ENCODE results near the gene MYOT. TPM values are rescaled to one million over a fixed set of nuclear protein-coding genes. Genes with fewer than 3 reads are reported as not detected.

Gene MYOT
- total RNA-seq, 3 donors from 2014 or later (not counting 1 experiment from before 2014, with no cell fraction given) = not detected

GRCh38 chr5:137833463-137833862, 34.2 kb upstream of the MYOT start:
- Histone ChIP-seq H3K27me3 (ENCODE audit: control insufficient read depth, insufficient read depth, low read length) (no peaks in the 10 kb centered on the region), H3K4me3 (ENCODE audit: low read length) (no peak overlapping the region), H3K9me3 (ENCODE audit: control insufficient read depth, insufficient read depth, low read length) (no peaks in the 10 kb centered on the region), H3K36me3 (ENCODE audit: control insufficient read depth, insufficient read depth, low read length) (no peaks in the 10 kb centered on the region), H3K27ac (ENCODE audit: low read length) (no peak overlapping the region), H3K4me1 (ENCODE audit: control insufficient read depth, insufficient read depth, low read length) (no peaks in the 10 kb centered on the region)
- H3K4me1 Mint-ChIP-seq = no peaks in the 10 kb centered on the region
- DNase-seq = no peak
- intact Hi-C loops (cut with micrococcal nuclease) = no loop called here
- H3K4me3 Mint-ChIP-seq = no peak overlapping the region
- ATAC-seq = no peak
- no peak overlapping the region for H3K27ac Mint-ChIP-seq
- no peaks in the 10 kb centered on the region for H3K36me3 Mint-ChIP-seq
- H3K27me3 Mint-ChIP-seq (ENCODE audit: low read depth in 2 of 2) = peaks cover 0 to 5% of the 10 kb centered on the region in 2 donors
- no peak for TF ChIP-seq CTCF (IDR thresholded peaks at IDR 0.05)
- no peaks in the 10 kb centered on the region for H3K9me3 Mint-ChIP-seq
- WGBS (ENCODE audit: insufficient coverage) = no CpG with 5 or more reads among the region's 1 CpG

GRCh38 chr5:137834498-137835049, 33.1 kb upstream of the MYOT start:
- 89% methylated on average over 3 of the region's 4 CpGs for WGBS (ENCODE audit: insufficient coverage)
- no peak overlapping the region for H3K27ac ChIP-seq (ENCODE audit: low read length)
- no peaks in the 10 kb centered on the region for H3K4me1 ChIP-seq (ENCODE audit: control insufficient read depth, insufficient read depth, low read length)
- no peak for TF ChIP-seq CTCF (IDR thresholded peaks at IDR 0.05)
- H3K9me3 ChIP-seq (ENCODE audit: control insufficient read depth, insufficient read depth, low read length) = no peaks in the 10 kb centered on the region
- H3K27me3 Mint-ChIP-seq (ENCODE audit: low read depth in 2 of 2) = peaks cover 0 to 2% of the 10 kb centered on the region in 2 donors
- no peak overlapping the region for H3K4me3 ChIP-seq (ENCODE audit: low read length)
- no peaks in the 10 kb centered on the region for H3K27me3 ChIP-seq (ENCODE audit: control insufficient read depth, insufficient read depth, low read length)
- H3K9me3 Mint-ChIP-seq = no peaks in the 10 kb centered on the region
- no peaks in the 10 kb centered on the region for H3K4me1 Mint-ChIP-seq
- ATAC-seq (no peak), DNase-seq (no peak)
- no peaks in the 10 kb centered on the region for H3K36me3 Mint-ChIP-seq
- no peak overlapping the region for H3K4me3 Mint-ChIP-seq
- no peaks in the 10 kb centered on the region for H3K36me3 ChIP-seq (ENCODE audit: control insufficient read depth, insufficient read depth, low read length)
- no peak overlapping the region for H3K27ac Mint-ChIP-seq
- intact Hi-C loops (cut with micrococcal nuclease) = no loop called here

GRCh38 chr5:137836298-137836697, 31.4 kb upstream of the MYOT start:
- Histone ChIP-seq H3K27me3 (ENCODE audit: control insufficient read depth, insufficient read depth, low read length) (no peaks in the 10 kb centered on the region), H3K36me3 (ENCODE audit: control insufficient read depth, insufficient read depth, low read length) (no peaks in the 10 kb centered on the region), H3K4me1 (ENCODE audit: control insufficient read depth, insufficient read depth, low read length) (no peaks in the 10 kb centered on the region), H3K27ac (ENCODE audit: low read length) (no peak overlapping the region), H3K4me3 (ENCODE audit: low read length) (no peak overlapping the region), H3K9me3 (ENCODE audit: control insufficient read depth, insufficient read depth, low read length) (no peaks in the 10 kb centered on the region)
- ATAC-seq (no peak), DNase-seq (no peak)
- no peaks in the 10 kb centered on the region for H3K27me3 Mint-ChIP-seq (ENCODE audit: low read depth in 2 of 2)
- no peak overlapping the region for H3K4me3 Mint-ChIP-seq
- intact Hi-C loops (cut with micrococcal nuclease) = no loop called here
- no peak for TF ChIP-seq CTCF (IDR thresholded peaks at IDR 0.05)
- H3K4me1 Mint-ChIP-seq = no peaks in the 10 kb centered on the region
- H3K36me3 Mint-ChIP-seq = no peaks in the 10 kb centered on the region
- 79% methylated on average over 1 of the region's 1 CpG for WGBS (ENCODE audit: insufficient coverage)
- H3K27ac Mint-ChIP-seq = no peak overlapping the region
- H3K9me3 Mint-ChIP-seq = no peaks in the 10 kb centered on the region

GRCh38 chr5:137836997-137837396, 30.7 kb upstream of the MYOT start:
- H3K27ac Mint-ChIP-seq = no peak overlapping the region

More at GRCh38 chr5:137836997-137837396, 30.7 kb upstream of the MYOT start:
- intact Hi-C loops (cut with micrococcal nuclease) = no loop called here
- no peaks in the 10 kb centered on the region for H3K36me3 ChIP-seq (ENCODE audit: control insufficient read depth, insufficient read depth, low read length)
- DNase-seq = no peak
- H3K4me1 ChIP-seq (ENCODE audit: control insufficient read depth, insufficient read depth, low read length) = no peaks in the 10 kb centered on the region
- Mint-ChIP-seq H3K4me1 (no peaks in the 10 kb centered on the region), H3K9me3 (no peaks in the 10 kb centered on the region), H3K27me3 (ENCODE audit: low read depth in 2 of 2) (no peaks in the 10 kb centered on the region), H3K4me3 (no peak overlapping the region), H3K36me3 (no peaks in the 10 kb centered on the region)
- TF ChIP-seq CTCF (IDR thresholded peaks at IDR 0.05) = no peak
- no peak overlapping the region for H3K27ac ChIP-seq (ENCODE audit: low read length)
- H3K27me3 ChIP-seq (ENCODE audit: control insufficient read depth, insufficient read depth, low read length) = no peaks in the 10 kb centered on the region
- ATAC-seq = no peak
- H3K9me3 ChIP-seq (ENCODE audit: control insufficient read depth, insufficient read depth, low read length) = no peaks in the 10 kb centered on the region
- no peak overlapping the region for H3K4me3 ChIP-seq (ENCODE audit: low read length)
